Fibroblast of lung (primary cell): Measurements from ENCODE around the gene TAC3. TPM values are rescaled to one million over a fixed set of nuclear protein-coding genes. Genes with fewer than 3 reads are reported as not detected.

Source experiments
- DNase-seq, 2 donors: peaks; one replicate each; pipeline versions ENCODE4 v3.0.0 to v3.0.0-alpha.2; 2010; ENCODE audit warnings: low read depth in 2 of 2
- H2AFZ ChIP-seq: 2 replicates; pipeline ENCODE4 v1.5.1; 2012; ENCODE audit warnings: low read length, control low read depth, inconsistent platforms
- H3K27ac ChIP-seq: 2 replicates; pipeline ENCODE4 v1.5.1; 2011; ENCODE audit warnings: low read length, control low read depth; ENCODE audit not compliant: insufficient read depth
- H3K27me3 ChIP-seq: 2 replicates; pipeline ENCODE4 v1.5.1; 2011; ENCODE audit warnings: mild to moderate bottlenecking, low read length; ENCODE audit not compliant: control insufficient read depth, insufficient read depth
- H3K36me3 ChIP-seq: 2 replicates; pipeline ENCODE4 v1.5.1; 2011; ENCODE audit warnings: low read length; ENCODE audit not compliant: control insufficient read depth, insufficient read depth
- H3K4me1 ChIP-seq: 2 replicates; pipeline ENCODE4 v1.5.1; 2011; ENCODE audit warnings: low read length; ENCODE audit not compliant: control insufficient read depth, insufficient read depth; ENCODE audit errors: extremely low read depth
- H3K4me2 ChIP-seq: 2 replicates; pipeline ENCODE4 v1.5.1; 2011; ENCODE audit warnings: low read length, control low read depth; ENCODE audit not compliant: insufficient read depth; ENCODE audit errors: extremely low read depth
- H3K4me3 ChIP-seq, 4 experiments: fragments of 200-600 bp in 1 of 4; sonication (generic) in 1 of 4; replicated peaks in 1 of 4; 2 replicates each; pipeline ENCODE4 v1.5.1; 2011 to 2016; ENCODE audit warnings: low read length in 4 of 4, low read depth in 3 of 4, mild to moderate bottlenecking in 3 of 4, control low read depth in 2 of 4, inconsistent platforms in 1 of 4, mixed read lengths in 1 of 4; ENCODE audit not compliant: insufficient read depth in 1 of 4; ENCODE audit errors: control extremely low read depth in 1 of 4
- H3K79me2 ChIP-seq: 2 replicates; pipeline ENCODE4 v1.5.1; 2012; ENCODE audit warnings: mild to moderate bottlenecking, low read length, inconsistent platforms; ENCODE audit not compliant: control insufficient read depth, insufficient read depth
- H3K9ac ChIP-seq: 2 replicates; pipeline ENCODE4 v1.5.1; 2011; ENCODE audit warnings: mild to moderate bottlenecking, low read length, control low read depth; ENCODE audit not compliant: insufficient read depth
- H3K9me3 ChIP-seq: 2 replicates; pipeline ENCODE4 v1.5.1; 2012; ENCODE audit warnings: low read depth, low read length; ENCODE audit not compliant: control insufficient read depth, insufficient read depth
- H4K20me1 ChIP-seq: 2 replicates; pipeline ENCODE4 v1.5.1; 2011; ENCODE audit warnings: low read length; ENCODE audit not compliant: control insufficient read depth, insufficient read depth; ENCODE audit errors: extremely low read depth
- CTCF ChIP-seq, 2 donors: IDR thresholded peaks in 1 of 2; conservative IDR thresholded peaks in 1 of 2; 1 replicate in 1 of 2; 2 replicates in 1 of 2; pipeline ENCODE4 v1.5.1; 2011 to 2012; ENCODE audit warnings: low read length in 2 of 2, control low read depth in 1 of 2, inconsistent platforms in 1 of 2, low read depth in 1 of 2, mild to moderate bottlenecking in 1 of 2
- EZH2 ChIP-seq: IDR thresholded peaks from 2 replicates; pipeline ENCODE4 v1.5.1; 2012; ENCODE audit warnings: low read length, control low read depth, mild to moderate bottlenecking; ENCODE audit errors: missing control alignments
- polyA plus RNA-seq, 2 donors: library from polyadenylated mRNA; depleted of rRNA in 1 of 2; stranded (reverse) in 1 of 2; unstranded in 1 of 2; fragments of >200 nt; gene quantifications; 2 replicates each; pipeline ENCODE4 v1.2.1, GENCODE V29; 2011 to 2012; ENCODE audit warnings: missing spikeins in 1 of 2
- total RNA-seq: library from RNA; depleted of rRNA; stranded (reverse); fragments of >200 nt; gene quantifications from 2 replicates; pipeline ENCODE4 v1.2.1, GENCODE V29; 2014

TAC3 gene
- total and polyA plus RNA-seq, 2 donors (not counting 1 experiment from before 2014, with no cell fraction given): 0.17 to 0.36 TPM

GRCh38 chr12:56996793-56997545, 19.4 kb downstream of the TAC3 start:
- H3K4me2 ChIP-seq: no peak overlapping the region
- H3K79me2 ChIP-seq: no peaks in the 10 kb centered on the region
- H3K4me1 ChIP-seq: peaks cover 4% of the 10 kb centered on the region
- no peaks in the 10 kb centered on the region for H3K9me3 ChIP-seq
- H4K20me1 ChIP-seq: no peaks in the 10 kb centered on the region
- DNase-seq: no peak
- no peak for TF ChIP-seq EZH2
- no peak for TF ChIP-seq CTCF (conservative IDR thresholded peaks at IDR 0.05 in 1 of 2, IDR thresholded peaks at IDR 0.05 in 1 of 2; ENCODE audit: low read depth in 1 of 2, low read length in 2 of 2)
- no peak overlapping the region for H2AFZ ChIP-seq
- H3K9ac ChIP-seq: no peak overlapping the region
- no peak overlapping the region for H3K4me3 ChIP-seq
- H3K27me3 ChIP-seq: no peaks in the 10 kb centered on the region
- no peak overlapping the region for H3K27ac ChIP-seq
- H3K36me3 ChIP-seq: no peaks in the 10 kb centered on the region

- no peak for TF ChIP-seq EZH2
- no peak for DNase-seq
Observed at GRCh38 chr12:56995930-56996496, 20.3 kb downstream of the TAC3 start.

GRCh38 chr12:56995201-56995929, 21.0 kb downstream of the TAC3 start:
- Histone ChIP-seq H4K20me1 (no peaks in the 10 kb centered on the region), H2AFZ (no peak overlapping the region), H3K9ac (no peak overlapping the region), H3K4me3 (no peak overlapping the region), H3K36me3 (no peaks in the 10 kb centered on the region), H3K27me3 (no peaks in the 10 kb centered on the region), H3K9me3 (no peaks in the 10 kb centered on the region), H3K4me1 (no peaks in the 10 kb centered on the region), H3K4me2 (no peak overlapping the region), H3K27ac (no peak overlapping the region), H3K79me2 (no peaks in the 10 kb centered on the region)
- TF ChIP-seq CTCF (conservative IDR thresholded peaks at IDR 0.05 in 1 of 2, IDR thresholded peaks at IDR 0.05 in 1 of 2; ENCODE audit: low read depth in 1 of 2, low read length in 2 of 2) (no peak), EZH2 (no peak)
- DNase-seq: no peak

More at GRCh38 chr12:56995930-56996496, 20.3 kb downstream of the TAC3 start:
- Histone ChIP-seq H4K20me1 (no peaks in the 10 kb centered on the region), H3K79me2 (no peaks in the 10 kb centered on the region), H2AFZ (no peak overlapping the region), H3K4me3 (no peak overlapping the region), H3K36me3 (no peaks in the 10 kb centered on the region), H3K27ac (no peak overlapping the region), H3K4me2 (no peak overlapping the region), H3K4me1 (no peaks in the 10 kb centered on the region), H3K9ac (no peak overlapping the region), H3K27me3 (no peaks in the 10 kb centered on the region), H3K9me3 (no peaks in the 10 kb centered on the region)
